ENCODE data around the gene RPS29. TPM values are rescaled to one million over a fixed set of nuclear protein-coding genes. Genes with fewer than 3 reads are reported as not detected.

RPS29 gene
- total RNA-seq, 1 experiment from 2014 or later = 948 TPM

DNA sequence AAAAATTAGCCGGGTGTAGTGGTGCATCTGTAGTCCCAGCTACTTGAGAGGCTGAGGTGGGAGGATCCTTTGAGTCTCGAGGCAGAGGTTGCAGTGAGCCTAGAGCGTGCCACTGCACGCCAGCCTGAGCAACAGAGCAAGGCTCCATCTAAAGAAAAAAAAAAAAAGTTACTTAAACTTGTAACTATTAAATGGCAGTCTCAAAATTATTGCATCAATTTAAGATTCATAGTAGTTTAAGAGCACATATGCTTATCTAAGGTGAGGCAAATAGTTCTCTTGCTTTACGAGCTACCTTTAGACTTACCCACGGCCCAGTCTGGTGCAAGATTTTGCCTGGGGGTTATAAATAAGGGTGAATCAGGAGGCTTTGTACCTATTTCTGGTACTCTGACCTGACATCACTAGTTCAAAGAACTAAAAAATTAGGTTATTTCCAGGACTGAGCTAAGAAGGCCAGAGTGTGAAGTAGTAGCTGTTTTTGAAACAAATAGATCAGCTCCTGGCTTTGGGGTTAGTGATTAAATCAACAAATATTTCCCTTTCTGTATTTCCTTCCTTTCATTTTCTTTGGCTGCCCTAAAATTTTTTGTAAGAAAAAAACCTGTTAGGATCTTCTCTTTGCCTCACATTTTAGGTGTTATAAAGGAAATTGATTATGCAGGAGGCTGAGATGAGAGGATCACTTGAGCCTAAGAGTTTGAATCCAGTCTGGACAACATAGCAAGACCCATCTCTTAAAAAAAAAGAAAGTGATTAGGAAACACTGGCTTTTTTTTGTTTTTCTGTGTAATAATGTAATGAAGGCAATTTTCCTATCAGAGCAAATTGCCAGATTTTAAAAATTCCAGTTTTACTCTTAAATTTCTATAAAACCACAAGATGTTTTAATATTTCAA, 38.0 kb upstream of the RPS29 start:
- peak overlapping the region; percentile 95 for H3K4me3 Mint-ChIP-seq (ENCODE audit: low read depth, unreplicated experiment)
- no peaks in the 10 kb centered on the region for H3K27me3 Mint-ChIP-seq (ENCODE audit: unreplicated experiment)
- no peaks in the 10 kb centered on the region for H3K9me3 Mint-ChIP-seq (ENCODE audit: low read depth, unreplicated experiment)
- no peak for TF ChIP-seq CTCF (IDR thresholded peaks at IDR 0.05; ENCODE audit: unreplicated experiment)
- no TSS peak for BruUV-seq (replicated peaks)
- DNase-seq = no peak
- no peaks in the 10 kb centered on the region for H3K4me1 Mint-ChIP-seq (ENCODE audit: low read depth, unreplicated experiment)
- CTCF ChIA-PET = interaction anchor here (0.6 to 1.0 kb wide), 2 partner anchors 11 to 214 kb away, joined by 4 to 5 read pairs; partner anchors contain the start of gene DNAAF2
- peaks cover 51% of the 10 kb centered on the region for H3K36me3 Mint-ChIP-seq (ENCODE audit: insufficient read depth, unreplicated experiment)
- intact Hi-C loops (cut with micrococcal nuclease; ENCODE audit: unreplicated experiment) = no loop called here
- H3K27ac Mint-ChIP-seq (ENCODE audit: unreplicated experiment) = no peak overlapping the region

GRCh38 chr14:49623387-49623786, 37.2 kb upstream of the RPS29 start:
- CTCF ChIA-PET = interaction anchor here (0.5 to 1.0 kb wide), 2 partner anchors 11 to 147 kb away, joined by 3 to 4 read pairs; partner anchors contain the start of gene DNAAF2
- no peak for DNase-seq
- intact Hi-C loops (cut with micrococcal nuclease; ENCODE audit: unreplicated experiment) = no loop called here
- H3K27me3 Mint-ChIP-seq (ENCODE audit: unreplicated experiment) = no peaks in the 10 kb centered on the region
- peak overlapping the region; percentile 95 for H3K4me3 Mint-ChIP-seq (ENCODE audit: low read depth, unreplicated experiment)
- TF ChIP-seq CTCF (IDR thresholded peaks at IDR 0.05; ENCODE audit: unreplicated experiment) = no peak
- no TSS peak for BruUV-seq (replicated peaks)
- H3K27ac Mint-ChIP-seq (ENCODE audit: unreplicated experiment) = no peak overlapping the region
- no peaks in the 10 kb centered on the region for H3K9me3 Mint-ChIP-seq (ENCODE audit: low read depth, unreplicated experiment)
- peaks cover 59% of the 10 kb centered on the region for H3K36me3 Mint-ChIP-seq (ENCODE audit: insufficient read depth, unreplicated experiment)
- H3K4me1 Mint-ChIP-seq (ENCODE audit: low read depth, unreplicated experiment) = peaks cover 7% of the 10 kb centered on the region

- H3K27me3 Mint-ChIP-seq (ENCODE audit: unreplicated experiment) = no peaks in the 10 kb centered on the region
- intact Hi-C loops (cut with micrococcal nuclease; ENCODE audit: unreplicated experiment) = no loop called here
- H3K9me3 Mint-ChIP-seq (ENCODE audit: low read depth, unreplicated experiment) = no peaks in the 10 kb centered on the region
- no peak for DNase-seq
- TF ChIP-seq CTCF (IDR thresholded peaks at IDR 0.05; ENCODE audit: unreplicated experiment) = no peak
- BruUV-seq (replicated peaks) = no TSS peak
- CTCF ChIA-PET = interaction anchor here (2.5 kb wide), 1 partner anchor 12 kb away, joined by 12 read pairs; no protein-coding TSS in a partner anchor
- H3K4me3 Mint-ChIP-seq (ENCODE audit: low read depth, unreplicated experiment) = peak overlapping the region; percentile 95
- peaks cover 17% of the 10 kb centered on the region for H3K4me1 Mint-ChIP-seq (ENCODE audit: low read depth, unreplicated experiment)
- peak overlapping the region; percentile 67 for H3K27ac Mint-ChIP-seq (ENCODE audit: unreplicated experiment)
- peaks cover 64% of the 10 kb centered on the region for H3K36me3 Mint-ChIP-seq (ENCODE audit: insufficient read depth, unreplicated experiment)
These were observed 35.9 kb upstream of the RPS29 start for GRCh38 chr14:49622022-49622607.

DNA sequence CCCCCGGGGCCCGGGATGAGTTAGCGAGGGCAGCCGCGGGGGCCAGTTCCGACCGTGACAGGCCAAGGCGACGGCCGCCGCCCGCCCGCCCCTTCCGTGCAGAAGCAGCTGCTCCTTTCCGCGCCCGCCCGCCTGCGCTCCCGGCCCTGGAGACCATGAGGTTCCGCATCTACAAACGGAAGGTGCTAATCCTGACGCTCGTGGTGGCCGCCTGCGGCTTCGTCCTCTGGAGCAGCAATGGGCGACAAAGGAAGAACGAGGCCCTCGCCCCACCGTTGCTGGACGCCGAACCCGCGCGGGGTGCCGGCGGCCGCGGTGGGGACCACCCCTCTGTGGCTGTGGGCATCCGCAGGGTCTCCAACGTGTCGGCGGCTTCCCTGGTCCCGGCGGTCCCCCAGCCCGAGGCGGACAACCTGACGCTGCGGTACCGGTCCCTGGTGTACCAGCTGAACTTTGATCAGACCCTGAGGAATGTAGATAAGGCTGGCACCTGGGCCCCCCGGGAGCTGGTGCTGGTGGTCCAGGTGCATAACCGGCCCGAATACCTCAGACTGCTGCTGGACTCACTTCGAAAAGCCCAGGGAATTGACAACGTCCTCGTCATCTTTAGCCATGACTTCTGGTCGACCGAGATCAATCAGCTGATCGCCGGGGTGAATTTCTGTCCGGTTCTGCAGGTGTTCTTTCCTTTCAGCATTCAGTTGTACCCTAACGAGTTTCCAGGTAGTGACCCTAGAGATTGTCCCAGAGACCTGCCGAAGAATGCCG, 35.1 kb upstream of the RPS29 start:
- peak overlapping the region; percentile 95 for H3K4me3 Mint-ChIP-seq (ENCODE audit: low read depth, unreplicated experiment)
- peak; percentile 64 for DNase-seq
- intact Hi-C loops (cut with micrococcal nuclease; ENCODE audit: unreplicated experiment) = no loop called here
- TF ChIP-seq CTCF (IDR thresholded peaks at IDR 0.05; ENCODE audit: unreplicated experiment) = no peak
- peaks cover 17% of the 10 kb centered on the region for H3K4me1 Mint-ChIP-seq (ENCODE audit: low read depth, unreplicated experiment)
- BruUV-seq (replicated peaks) = no TSS peak
- CTCF ChIA-PET = interaction anchor here (2.5 kb wide), 1 partner anchor 13 kb away, joined by 12 read pairs; no protein-coding TSS in a partner anchor
- peak overlapping the region; percentile 99 for H3K27ac Mint-ChIP-seq (ENCODE audit: unreplicated experiment)
- H3K27me3 Mint-ChIP-seq (ENCODE audit: unreplicated experiment) = no peaks in the 10 kb centered on the region
- no peaks in the 10 kb centered on the region for H3K9me3 Mint-ChIP-seq (ENCODE audit: low read depth, unreplicated experiment)
- peaks cover 66% of the 10 kb centered on the region for H3K36me3 Mint-ChIP-seq (ENCODE audit: insufficient read depth, unreplicated experiment)
